Measurements from ENCODE around the gene SCARF2. TPM values are rescaled to one million over a fixed set of nuclear protein-coding genes. Genes with fewer than 3 reads are reported as not detected.
"Not testable (repeated sequence)": the region's sequence is repeated elsewhere in the genome, so short reads cannot be mapped to it uniquely, and the experiment has no call there.

The SCARF2 gene
- total RNA-seq, 1 donor from 2014 or later = 12.6 TPM

GRCh38 chr22:20475115-20475436 is 37.5 kb upstream of the SCARF2 start:
- no peak overlapping the region for H3K4me3 ChIP-seq (ENCODE audit: low read depth, low read length)
- DNase-seq (ENCODE audit: low read depth) = no peak
- no peak for TF ChIP-seq CTCF (conservative IDR thresholded peaks at IDR 0.05; ENCODE audit: low read depth, low read length)

GRCh38 chr22:20472629-20473442 is 35.2 kb upstream of the SCARF2 start:
- no peak overlapping the region for H3K4me3 ChIP-seq (ENCODE audit: low read depth, low read length)
- DNase-seq (ENCODE audit: low read depth) = no peak
- no peak for TF ChIP-seq CTCF (conservative IDR thresholded peaks at IDR 0.05; ENCODE audit: low read depth, low read length)

DNA sequence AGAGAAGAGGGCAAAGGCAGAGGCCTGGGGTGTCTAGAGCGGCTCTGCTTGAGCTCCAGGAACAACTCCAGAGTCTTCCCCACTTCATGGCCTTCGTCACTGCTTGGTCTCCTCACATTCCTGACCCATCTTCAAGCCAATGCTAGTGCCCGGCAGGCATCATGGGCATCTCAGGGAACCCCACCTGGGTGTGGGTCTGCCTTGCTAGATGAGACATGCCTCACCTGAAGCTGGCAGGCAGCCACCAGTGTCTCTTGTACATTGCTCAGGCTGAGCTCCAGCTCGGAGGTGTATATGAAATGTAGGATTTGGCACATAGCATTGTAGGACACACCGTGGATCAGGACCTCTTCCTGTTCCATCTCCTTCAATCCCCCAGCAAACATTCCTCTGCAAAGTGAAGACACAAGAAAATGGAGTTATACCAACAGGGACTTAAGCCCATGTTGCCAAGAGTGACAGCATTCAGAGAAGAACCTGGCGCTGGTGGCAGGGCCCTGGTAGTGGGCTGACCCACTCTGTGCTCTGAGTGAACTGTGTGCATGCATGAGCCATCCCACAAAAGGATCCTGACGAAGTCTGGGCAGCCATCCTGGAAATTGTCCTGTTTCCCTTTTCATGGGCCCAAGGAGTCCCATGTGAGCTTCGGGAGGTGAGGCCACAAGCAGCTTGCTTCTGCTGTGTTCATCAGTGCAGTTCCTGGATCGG is 33.7 kb upstream of the SCARF2 start:
- TF ChIP-seq CTCF (conservative IDR thresholded peaks at IDR 0.05; ENCODE audit: low read depth, low read length) = no peak
- no peak for DNase-seq (ENCODE audit: low read depth)

GRCh38 chr22:20470525-20470924 is 32.9 kb upstream of the SCARF2 start:
- DNase-seq (ENCODE audit: low read depth); H3K4me3 ChIP-seq (ENCODE audit: low read depth, low read length): not testable (repeated sequence)

More for the DNA sequence above, 33.7 kb upstream of the SCARF2 start:
- no peak overlapping the region for H3K4me3 ChIP-seq (ENCODE audit: low read depth, low read length)

GRCh38 chr22:20469110-20469868 is 31.7 kb upstream of the SCARF2 start:
- DNase-seq (ENCODE audit: low read depth) = no peak
- TF ChIP-seq CTCF (conservative IDR thresholded peaks at IDR 0.05; ENCODE audit: low read depth, low read length) = no peak
- no peak overlapping the region for H3K4me3 ChIP-seq (ENCODE audit: low read depth, low read length)

DNA sequence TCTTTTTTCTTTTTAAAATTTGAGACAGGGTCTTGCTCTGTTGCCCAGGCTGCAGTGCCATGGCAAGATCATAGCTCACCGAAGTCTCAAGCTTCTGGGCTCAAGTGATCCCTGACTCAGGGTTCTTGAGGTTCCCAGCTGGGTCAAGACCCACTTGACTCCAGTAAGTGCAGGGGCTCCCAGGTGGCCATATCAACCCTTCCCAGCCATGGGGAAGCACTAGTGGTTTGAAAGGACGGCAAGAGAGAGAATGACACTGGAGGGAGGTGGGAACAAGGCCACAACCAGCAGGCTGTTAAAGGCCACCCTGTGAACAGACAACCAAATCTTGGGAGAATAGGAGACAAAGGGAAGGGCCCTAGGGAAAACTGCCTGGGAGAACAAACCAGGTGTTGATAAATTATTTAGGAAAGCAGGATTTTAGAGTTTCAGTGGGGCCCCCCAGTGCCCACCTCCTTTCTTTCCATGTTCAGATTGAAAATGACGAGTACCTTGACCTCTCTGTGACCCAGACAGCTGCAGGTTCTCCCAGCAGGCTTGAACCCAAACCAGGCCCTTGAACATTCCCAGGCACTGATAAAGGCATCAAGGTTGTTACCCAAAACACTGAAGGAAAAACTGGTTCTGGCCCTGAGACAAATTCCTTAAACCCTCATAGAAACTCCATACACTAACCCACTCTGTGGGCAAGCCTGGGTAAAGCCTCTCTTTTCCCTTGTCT is 29.2 kb upstream of the SCARF2 start:
- no peak overlapping the region for H3K4me3 ChIP-seq (ENCODE audit: low read depth, low read length)

More for the DNA sequence above, 29.2 kb upstream of the SCARF2 start:
- no peak for TF ChIP-seq CTCF (conservative IDR thresholded peaks at IDR 0.05; ENCODE audit: low read depth, low read length)
- no peak for DNase-seq (ENCODE audit: low read depth)
